ENCODE results near the gene ABL2.

Gene ABL2

DNA sequence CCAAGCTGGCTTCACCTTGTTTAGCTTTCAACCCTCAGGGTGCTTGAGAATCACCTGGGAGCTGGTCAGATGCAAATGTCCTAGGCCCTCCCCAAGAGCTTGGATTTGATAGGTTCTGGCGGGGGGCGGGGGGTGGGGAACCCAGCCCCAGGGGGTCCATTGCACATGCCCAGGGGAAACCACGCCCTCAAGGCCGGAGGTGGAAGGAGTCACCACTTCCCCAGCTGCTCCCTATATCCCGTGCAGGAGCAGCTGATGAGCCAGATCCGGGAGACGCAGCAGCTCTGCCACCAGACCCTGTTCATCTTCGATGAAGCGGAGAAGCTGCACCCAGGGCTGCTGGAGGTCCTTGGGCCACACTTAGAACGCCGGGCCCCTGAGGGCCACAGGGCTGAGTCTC is 141.8 kb downstream of the ABL2 start:
- DNase-seq (ENCODE audit: low read depth), result no peak
- in situ Hi-C loops (cut with HindIII; ENCODE audit: low sequenced_read_pairs), result no loop called here
- TF ChIP-seq, protein P1, sequence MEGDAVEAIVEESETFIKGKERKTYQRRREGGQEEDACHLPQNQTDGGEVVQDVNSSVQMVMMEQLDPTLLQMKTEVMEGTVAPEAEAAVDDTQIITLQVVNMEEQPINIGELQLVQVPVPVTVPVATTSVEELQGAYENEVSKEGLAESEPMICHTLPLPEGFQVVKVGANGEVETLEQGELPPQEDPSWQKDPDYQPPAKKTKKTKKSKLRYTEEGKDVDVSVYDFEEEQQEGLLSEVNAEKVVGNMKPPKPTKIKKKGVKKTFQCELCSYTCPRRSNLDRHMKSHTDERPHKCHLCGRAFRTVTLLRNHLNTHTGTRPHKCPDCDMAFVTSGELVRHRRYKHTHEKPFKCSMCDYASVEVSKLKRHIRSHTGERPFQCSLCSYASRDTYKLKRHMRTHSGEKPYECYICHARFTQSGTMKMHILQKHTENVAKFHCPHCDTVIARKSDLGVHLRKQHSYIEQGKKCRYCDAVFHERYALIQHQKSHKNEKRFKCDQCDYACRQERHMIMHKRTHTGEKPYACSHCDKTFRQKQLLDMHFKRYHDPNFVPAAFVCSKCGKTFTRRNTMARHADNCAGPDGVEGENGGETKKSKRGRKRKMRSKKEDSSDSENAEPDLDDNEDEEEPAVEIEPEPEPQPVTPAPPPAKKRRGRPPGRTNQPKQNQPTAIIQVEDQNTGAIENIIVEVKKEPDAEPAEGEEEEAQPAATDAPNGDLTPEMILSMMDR (IDR thresholded peaks at IDR 0.05; ENCODE audit: low read depth, low read length, missing control alignments), result no peak
- no peak overlapping the region for H3K4me3 ChIP-seq (ENCODE audit: low read depth, low read length)

DNA sequence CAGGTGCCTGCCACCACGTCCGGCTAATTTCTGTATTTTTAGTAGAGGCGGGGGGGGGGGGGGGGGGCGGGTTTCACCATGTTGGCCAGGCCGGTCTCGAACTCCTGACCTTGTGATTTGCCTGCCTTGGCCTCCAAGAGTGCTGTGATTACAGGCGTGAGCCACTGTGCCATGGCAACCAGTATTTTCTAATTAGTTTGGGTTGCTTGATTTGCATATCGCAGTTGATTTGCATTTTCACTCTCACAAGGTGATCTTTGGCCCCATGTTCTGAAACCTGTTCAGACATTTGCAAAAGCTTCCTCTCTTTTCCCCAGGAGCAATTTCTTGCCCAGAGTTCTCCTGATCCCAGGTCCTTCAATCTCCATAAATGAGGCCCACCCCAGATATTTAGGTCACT is 145.9 kb downstream of the ABL2 start:
- H3K4me3 ChIP-seq (ENCODE audit: low read depth, low read length), result no peak overlapping the region
- no peak for DNase-seq (ENCODE audit: low read depth)
- TF ChIP-seq, protein P1 (IDR thresholded peaks at IDR 0.05; ENCODE audit: low read depth, low read length, missing control alignments), result no peak
- in situ Hi-C loops (cut with HindIII; ENCODE audit: low sequenced_read_pairs), result no loop called here

DNA sequence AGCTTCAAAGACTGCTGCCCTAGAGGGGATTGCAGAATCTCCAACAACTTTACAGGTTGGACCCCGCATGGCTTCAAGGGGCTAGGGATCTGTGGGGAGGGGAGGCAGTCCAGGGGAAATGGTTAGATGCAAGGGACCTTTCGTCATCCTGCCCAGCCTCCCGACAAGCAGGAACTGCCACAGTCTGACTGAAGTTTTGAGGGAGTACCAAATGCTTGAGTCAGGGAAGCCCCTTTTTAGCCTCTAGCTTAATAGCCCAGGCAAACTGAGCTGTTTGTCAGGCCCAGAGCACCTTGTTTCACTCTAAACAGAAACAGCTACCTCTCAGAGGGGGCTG is 146.5 kb downstream of the ABL2 start:
- H3K4me3 ChIP-seq (ENCODE audit: low read depth, low read length), result peak overlapping the region; percentile 65
- no peak for DNase-seq (ENCODE audit: low read depth)
- in situ Hi-C loops (cut with HindIII; ENCODE audit: low sequenced_read_pairs), result no loop called here
- TF ChIP-seq, protein P1 (IDR thresholded peaks at IDR 0.05; ENCODE audit: low read depth, low read length, missing control alignments), result no peak

DNA sequence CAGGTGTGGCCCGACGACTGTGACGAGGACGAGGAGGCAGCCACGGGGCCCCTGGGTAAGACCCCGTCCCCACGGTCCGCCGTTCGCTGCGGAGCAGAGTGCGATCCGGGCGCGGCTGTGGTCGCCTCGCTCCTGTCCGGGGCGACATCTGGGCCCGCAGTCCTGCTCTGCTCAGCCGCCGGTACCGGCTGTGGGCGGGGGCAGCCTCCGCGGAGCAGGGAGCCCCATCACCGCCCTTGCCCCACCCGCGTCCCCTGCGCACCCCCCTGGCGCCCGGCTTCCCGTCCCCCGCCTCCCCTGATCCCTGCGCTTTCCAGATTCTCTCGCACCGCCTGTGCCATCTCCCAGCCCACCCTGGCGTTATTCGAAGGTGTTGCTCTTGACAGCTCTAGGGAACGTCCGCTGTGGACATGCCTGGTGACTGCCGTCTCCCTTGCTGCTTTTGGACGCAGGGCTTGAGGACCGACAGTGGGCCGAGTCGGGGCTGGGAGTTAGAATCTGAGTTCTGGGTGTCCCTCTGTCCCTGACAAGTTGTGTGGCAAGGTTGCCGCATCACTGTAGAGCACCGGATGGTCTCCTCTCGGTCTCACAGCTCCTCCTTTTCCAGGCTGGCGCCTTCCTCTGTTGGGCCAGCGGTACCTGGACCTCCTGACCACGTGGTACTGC is 147.0 kb downstream of the ABL2 start:
- no peak for DNase-seq (ENCODE audit: low read depth)
- peak overlapping the region; percentile 65 for H3K4me3 ChIP-seq (ENCODE audit: low read depth, low read length)
- TF ChIP-seq, protein P1 (IDR thresholded peaks at IDR 0.05; ENCODE audit: low read depth, low read length, missing control alignments), result no peak
- in situ Hi-C loops (cut with HindIII; ENCODE audit: low sequenced_read_pairs), result no loop called here

DNA sequence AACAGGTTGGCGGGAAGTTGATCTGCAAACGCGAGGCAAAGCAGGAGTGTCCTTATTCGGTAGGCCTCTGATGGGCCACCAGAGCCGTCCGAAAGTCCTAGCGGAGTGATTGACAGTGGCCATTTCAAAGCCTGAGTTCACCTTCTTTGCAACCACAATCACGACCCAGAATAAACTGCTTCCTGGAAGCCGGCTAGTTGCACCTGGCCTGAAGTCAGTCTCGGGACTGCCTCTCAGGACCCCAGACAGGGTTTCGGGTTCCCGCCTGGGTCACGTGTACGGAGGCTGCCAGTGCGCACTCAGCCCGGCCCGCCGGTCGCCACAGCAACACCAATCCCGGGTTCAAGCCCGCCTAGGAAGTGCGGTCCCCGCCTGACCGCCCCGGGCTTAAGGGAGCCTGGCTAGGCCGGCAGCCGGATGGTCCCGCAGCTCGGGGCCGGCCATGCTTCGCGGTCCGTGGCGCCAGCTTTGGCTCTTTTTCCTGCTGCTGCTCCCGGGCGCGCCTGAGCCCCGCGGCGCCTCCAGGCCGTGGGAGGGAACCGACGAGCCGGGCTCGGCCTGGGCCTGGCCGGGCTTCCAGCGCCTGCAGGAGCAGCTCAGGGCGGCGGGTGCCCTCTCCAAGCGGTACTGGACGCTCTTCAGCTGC is 147.7 kb downstream of the ABL2 start, which contains the start of gene TOR3A:
TSS of gene TOR3A (plus strand) at position 384 of the 646 bp plus-strand sequence. CDS start at position 443, 59 bp downstream.
- in situ Hi-C loops (cut with HindIII; ENCODE audit: low sequenced_read_pairs), result no loop called here
- TF ChIP-seq, protein P1 (IDR thresholded peaks at IDR 0.05; ENCODE audit: low read depth, low read length, missing control alignments), result no peak
- DNase-seq (ENCODE audit: low read depth), result peak; percentile 53
- H3K4me3 ChIP-seq (ENCODE audit: low read depth, low read length), result peak within 1 kb of the TSS; percentile 65

DNA sequence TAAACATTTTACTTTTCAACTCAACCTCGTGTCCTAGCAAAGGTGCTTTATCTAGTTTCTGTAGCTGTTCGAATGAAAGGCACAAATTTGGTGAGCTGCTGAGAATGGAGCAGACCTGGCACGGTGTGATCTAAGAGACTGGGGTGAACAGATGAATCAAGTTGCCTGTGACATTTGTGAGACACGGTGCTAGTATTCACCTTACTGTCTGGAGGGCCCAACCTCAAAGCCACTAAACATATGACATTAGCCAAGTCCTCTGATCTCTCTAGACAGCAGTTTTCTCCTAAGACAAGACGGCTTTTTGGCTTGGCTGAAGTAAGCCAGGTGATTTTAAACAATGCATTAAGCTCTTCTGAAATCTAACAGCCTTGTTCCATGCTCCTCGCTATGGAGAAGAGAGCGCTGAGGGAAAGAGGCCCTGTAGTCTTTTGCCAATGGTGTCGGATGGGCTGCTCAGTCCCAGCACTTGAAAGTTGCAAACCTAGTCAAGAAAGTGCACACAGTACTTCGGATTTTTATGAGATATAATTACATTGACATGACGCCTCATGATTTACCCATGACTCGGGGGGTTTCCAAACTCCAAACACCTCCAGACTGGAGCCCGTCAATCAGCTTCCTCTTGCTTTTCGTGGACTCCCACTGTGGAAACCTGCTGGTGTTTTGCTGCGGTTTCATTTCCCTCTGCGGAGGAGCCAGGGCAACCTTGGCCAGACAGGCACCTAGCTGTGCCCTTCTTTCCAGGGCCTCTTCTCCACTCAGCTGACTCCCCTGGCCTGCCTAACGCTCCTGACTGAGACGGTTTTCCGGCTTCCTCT is 148.4 kb downstream of the ABL2 start:
- no peak for DNase-seq (ENCODE audit: low read depth)
- in situ Hi-C loops (cut with HindIII; ENCODE audit: low sequenced_read_pairs), result no loop called here
- H3K4me3 ChIP-seq (ENCODE audit: low read depth, low read length), result peak overlapping the region; percentile 65
- TF ChIP-seq, protein P1 (IDR thresholded peaks at IDR 0.05; ENCODE audit: low read depth, low read length, missing control alignments), result no peak

Data from astrocyte of the cerebellum (primary cell).